WTC11 (cell line): Measurements from ENCODE around the gene SEC24A.

Experiments used
- CTCF ChIP-seq: fragments of 200-600 bp; IDR thresholded peaks from 2 replicates; pipeline ENCODE4 v1.8.0; 2022; ENCODE audit warnings: antibody characterized with exemption
- TF ChIP-seq, protein P1 (sequence below): sonication (generic); formaldehyde crosslinking; IDR thresholded peaks from 2 replicates; pipeline ENCODE4 v1.8.0; 2022; ENCODE audit warnings: mild to moderate bottlenecking, missing genetic modification reagents

- TF ChIP-seq CTCF, result no peak
- TF ChIP-seq, protein P1, sequence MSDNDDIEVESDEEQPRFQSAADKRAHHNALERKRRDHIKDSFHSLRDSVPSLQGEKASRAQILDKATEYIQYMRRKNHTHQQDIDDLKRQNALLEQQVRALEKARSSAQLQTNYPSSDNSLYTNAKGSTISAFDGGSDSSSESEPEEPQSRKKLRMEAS (CRISPR knock-in tag), result no peak
These were observed 37.9 kb upstream of the SEC24A start for GRCh38 chr5:134610725-134611124.
